Lower leg skin (tissue), 3 donors: ENCODE measurements around the gene PRR15.

ENCODE experiments used
- CTCF ChIP-seq, 3 donors: fragments of 450-650 bp; IDR thresholded peaks; one replicate each; pipeline ENCODE4 v1.5.1; 2016; ENCODE audit warnings: antibody characterized with exemption in 3 of 3, mild to moderate bottlenecking in 3 of 3, moderate library complexity in 2 of 3
- POLR2A ChIP-seq, 2 donors: fragments of 450-650 bp; IDR thresholded peaks; one replicate each; pipeline ENCODE4 v1.6.1; 2016 to 2017; ENCODE audit warnings: antibody characterized with exemption in 2 of 2, mild to moderate bottlenecking in 1 of 2, moderate library complexity in 1 of 2

GRCh38 chr7:29574659-29575058 is 11.0 kb downstream of the PRR15 start:
- no peak for TF ChIP-seq POLR2A (IDR thresholded peaks at IDR 0.05)
- no peak for TF ChIP-seq CTCF (IDR thresholded peaks at IDR 0.05)
